K562 (cell line): Measurements from ENCODE around the gene MAZ. TPM values are rescaled to one million over a fixed set of nuclear protein-coding genes. Genes with fewer than 3 reads are reported as not detected.

ENCODE experiments used
- ATAC-seq: fragments of 200-7000 bp; cut with Tn5 transposase; 3 replicates; pipeline ENCODE4 v1.9.1; 2020; ENCODE audit warnings: moderate library complexity
- BruUV-seq: library from RNA; stranded (reverse); fragments of 400-500 nt; replicated peaks from 2 replicates; lab custom pipeline; 2021; lab: Mats Ljungman, UMichigan
- CTCF ChIA-PET: fragments of 300-600 bp; formaldehyde crosslinking; extraction: SDS; loops from one replicate; lab custom pipeline; 2021; ENCODE audit warnings: low intra/inter-chr PET ratio; lab: Yijun Ruan, JAX
- POLR2A ChIA-PET: fragments of 300-600, 350-650 bp; sonication (Branson Sonifier 250); formaldehyde crosslinking; extraction: SDS; loops from one replicate; lab custom pipeline; 2021; ENCODE audit warnings: antibody characterized with exemption, inconsistent platforms; lab: Yijun Ruan, JAX
- DNase-seq, 4 experiments: peaks; one replicate each; pipeline versions ENCODE4 v3.0.0 to v3.0.0-alpha.2; 2011 to 2018; ENCODE audit warnings: low spot score in 3 of 4, mixed read lengths in 3 of 4; ENCODE audit errors: extremely low read depth in 1 of 4
- FAIRE-seq: peaks from 2 replicates; lab custom pipeline; 2011; peaks lifted over from hg19 to GRCh38; lab: Jason Lieb, UNC
- H2AFZ ChIP-seq: 2 replicates; pipeline ENCODE4 v1.6.0; 2011; ENCODE audit warnings: low read depth, low read length, control low read depth, inconsistent platforms
- H3K27ac ChIP-seq: fragments of 200-600 bp; 3 replicates; pipeline ENCODE4 v1.8.0; 2011; ENCODE audit warnings: low read depth, mild to moderate bottlenecking, control low read depth, inconsistent platforms, low read length, moderate library complexity, mixed read lengths; ENCODE audit errors: extremely low read depth
- H3K27me3 ChIP-seq, 2 experiments: fragments of 300-600 bp in 1 of 2; 2 replicates in 1 of 2; 3 replicates in 1 of 2; pipeline versions ENCODE4 v1.6.0 to v1.8.0; 2011; ENCODE audit warnings: inconsistent platforms in 2 of 2, low read length in 2 of 2, mild to moderate bottlenecking in 1 of 2, mixed read lengths in 1 of 2, moderate library complexity in 1 of 2; ENCODE audit not compliant: control insufficient read depth in 2 of 2, insufficient read depth in 2 of 2
- H3K36me3 ChIP-seq: fragments of 300-600 bp; 3 replicates; pipeline ENCODE4 v1.8.0; 2011; ENCODE audit warnings: mild to moderate bottlenecking, low read length, inconsistent platforms; ENCODE audit not compliant: control insufficient read depth, insufficient read depth
- H3K4me1 ChIP-seq, 2 experiments: fragments of 200-600 bp in 1 of 2; replicated peaks in 1 of 2; 2 replicates in 1 of 2; 3 replicates in 1 of 2; pipeline versions ENCODE4 v1.5.1 to v1.8.0; 2011; ENCODE audit warnings: inconsistent platforms in 2 of 2, low read length in 2 of 2, mild to moderate bottlenecking in 1 of 2, mixed read lengths in 1 of 2, moderate library complexity in 1 of 2; ENCODE audit not compliant: control insufficient read depth in 2 of 2, insufficient read depth in 2 of 2
- H3K4me2 ChIP-seq: 2 replicates; pipeline ENCODE4 v1.6.1; 2011; ENCODE audit warnings: low read length, control low read depth, inconsistent platforms, mixed read lengths; ENCODE audit not compliant: insufficient read depth
- H3K4me3 ChIP-seq: fragments of 200-600 bp; sonication (generic), shearing (Covaris generic); 2 replicates; pipeline ENCODE4 v1.5.1; 2016; ENCODE audit warnings: control low read depth, inconsistent platforms
- H3K79me2 ChIP-seq: fragments of 200-600 bp; 3 replicates; pipeline ENCODE4 v1.8.0; 2011; ENCODE audit warnings: low read length, inconsistent platforms; ENCODE audit not compliant: control insufficient read depth, insufficient read depth
- H3K9ac ChIP-seq, 2 experiments: 2 replicates each; pipeline versions ENCODE4 v1.6.0 to v1.6.1; 2011; ENCODE audit warnings: low read depth in 2 of 2, low read length in 2 of 2, control low read depth in 1 of 2, inconsistent platforms in 1 of 2, mild to moderate bottlenecking in 1 of 2, mixed read lengths in 1 of 2; ENCODE audit not compliant: insufficient read depth in 1 of 2
- H3K9me1 ChIP-seq: one replicate; pipeline ENCODE4 v1.6.0; 2011; ENCODE audit warnings: inconsistent platforms, mild to moderate bottlenecking, low read length, moderate library complexity; ENCODE audit not compliant: control insufficient read depth, insufficient read depth
- H3K9me3 ChIP-seq: replicated peaks from 2 replicates; pipeline ENCODE4 v1.5.1; 2011; ENCODE audit warnings: low read depth, low read length, inconsistent platforms; ENCODE audit not compliant: control insufficient read depth, insufficient read depth
- H4K20me1 ChIP-seq: replicated peaks from 2 replicates; pipeline ENCODE4 v1.6.1; 2011; ENCODE audit warnings: low read length, inconsistent platforms, mixed read lengths; ENCODE audit not compliant: control insufficient read depth, insufficient read depth
- NFYB ChIP-seq: IDR thresholded peaks from 2 replicates; pipeline ENCODE4 v1.6.1; 2011; ENCODE audit warnings: mild to moderate bottlenecking, moderate library complexity; ENCODE audit not compliant: insufficient read length; ENCODE audit errors: extremely low read depth
- NR2F6 ChIP-seq: fragments of 450-650 bp; formaldehyde crosslinking; IDR thresholded peaks from 2 replicates; pipeline ENCODE4 v1.4.0; 2020; ENCODE audit warnings: mild to moderate bottlenecking
- PHF20 ChIP-seq: fragments of 450-650 bp; IDR thresholded peaks from 2 replicates; pipeline ENCODE4 v1.6.1; 2018; ENCODE audit not compliant: partially characterized antibody
- ZNF12 ChIP-seq: sonication (generic); formaldehyde crosslinking; IDR thresholded peaks from 2 replicates; pipeline ENCODE4 v1.4.0; 2020; ENCODE audit warnings: mild to moderate bottlenecking, missing genetic modification reagents
- WGBS: fragments of 100-300 bp; shearing (Covaris generic); methylation state at CpG from one replicate; pipeline ENCODE4 v1.1.6; 2016; ENCODE audit warnings: low coverage, mixed read lengths; ENCODE audit not compliant: insufficient coverage; ENCODE audit errors: missing lambda C conversion rate; 5-methylcytosine and 5-hydroxymethylcytosine counted together
- in situ Hi-C: fragments of 300-500 bp; cut with MboI; formaldehyde crosslinking; loops from 4 replicates; pipeline ENCODE4 v1.15.0; 2018; ENCODE audit warnings: inconsistent platforms, mixed read lengths
- intact Hi-C: fragments of 100-400 bp; cut with micrococcal nuclease; formaldehyde crosslinking; loops from 2 replicates; pipeline ENCODE4 v1.14.2; 2022
- polyA plus RNA-seq, 8 experiments: library from polyadenylated mRNA; depleted of rRNA in 4 of 8; stranded (reverse) in 5 of 8; unstranded in 3 of 8; fragments of >200 nt; fragmentation: Nextera tagmentation in 2 of 8; fragmentation: Illumina TruSeq in 1 of 8; extraction: Ambion mirVana in 2 of 8; extraction: Trizol in 1 of 8; gene quantifications; 2 replicates each; pipeline versions ENCODE4 v1.2.1 to v1.2.3, GENCODE V29; 2011 to 2014; ENCODE audit warnings: inconsistent platforms in 1 of 8, missing spikeins in 1 of 8
- total RNA-seq, 7 experiments: library from RNA; depleted of rRNA in 6 of 7; stranded (reverse); fragments of >200 nt in 6 of 7; fragmentation: Illumina TruSeq in 2 of 7; extraction: Trizol in 2 of 7; gene quantifications; 2 replicates each; pipeline versions ENCODE4 v1.2.1 to v1.2.3, GENCODE V29; 2011 to 2021; ENCODE audit warnings: low replicate concordance in 1 of 7
- TF ChIP-seq, protein P1 (sequence below): fragments of 200-600 bp; sonication (generic); IDR thresholded peaks from one replicate; pipeline ENCODE4 v1.6.1; 2012; ENCODE audit warnings: mild to moderate bottlenecking, low read depth, low read length, inconsistent platforms

MAZ gene
- total and polyA plus RNA-seq, 9 of the 15 experiments (the other 6 are each of a cell fraction or from before 2014, with no cell fraction given), result 45.4 to 532 (median 250) TPM

DNA sequence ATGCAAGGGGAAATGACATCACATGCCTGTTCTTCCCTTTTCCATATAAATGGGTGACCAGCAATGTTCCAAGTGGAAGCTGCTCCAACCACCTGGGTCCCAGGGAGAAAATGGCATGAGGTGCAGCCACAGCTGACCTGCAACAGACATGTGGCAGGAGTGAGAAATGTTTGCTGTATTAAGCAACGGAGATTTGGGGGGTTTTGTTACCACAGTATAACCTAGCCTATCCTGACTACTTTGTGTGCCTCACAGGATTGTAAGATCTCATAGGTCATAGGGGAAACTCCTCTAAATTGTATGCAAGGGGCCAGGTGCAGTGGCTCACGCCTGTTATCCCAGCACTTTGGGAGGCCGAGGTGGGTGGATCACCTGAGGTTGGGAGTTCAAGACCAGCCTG, 44.7 kb downstream of the MAZ start:
- no peak for ATAC-seq
- 38% methylated on average over 3 of the region's 3 CpGs for WGBS

DNA sequence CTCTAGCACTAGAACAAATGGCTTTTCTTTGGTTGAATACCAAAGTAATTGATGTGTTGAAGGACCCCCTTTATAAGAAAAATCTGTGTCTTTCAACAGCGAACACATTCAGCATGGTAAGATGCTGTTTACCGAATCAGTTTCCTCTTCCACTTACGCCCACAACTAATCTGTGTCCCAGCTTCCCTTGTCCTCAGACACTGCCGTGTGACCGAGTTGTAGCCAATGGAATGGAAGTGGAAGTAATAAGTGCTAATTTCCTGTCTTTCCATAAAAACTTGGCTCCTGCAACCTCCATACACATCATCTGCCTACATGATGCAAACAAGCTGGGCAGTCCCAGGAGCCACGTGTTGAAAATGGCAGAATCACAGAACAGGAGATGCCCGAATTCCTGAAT, 46.3 kb downstream of the MAZ start:
- no peak for FAIRE-seq
- Histone ChIP-seq H3K27ac (no peak overlapping the region), H3K27me3 (no peaks in the 10 kb centered on the region), H3K4me1 (peaks cover 4 to 9% of the 10 kb centered on the region in 2 experiments; a peak in 3 of 5 replicates), H3K4me2 (no peak overlapping the region), H3K36me3 (no peaks in the 10 kb centered on the region), H3K4me3 (no peak overlapping the region), H4K20me1 (no peaks in the 10 kb centered on the region), H3K9ac (no peak overlapping the region), H3K9me3 (no peaks in the 10 kb centered on the region), H3K79me2 (no peaks in the 10 kb centered on the region), H2AFZ (no peak overlapping the region), H3K9me1 (no peaks in the 10 kb centered on the region)
- intact Hi-C loops (no loop called here), in situ Hi-C loops (no loop called here)
- ATAC-seq, result no peak
- WGBS, result 36% methylated on average over 7 of the region's 7 CpGs
- DNase-seq, result no peak
- BruUV-seq, result no TSS peak
- POLR2A ChIA-PET, result interaction anchor here (0.6 kb wide), 2 partner anchors 74 to 568 kb away, joined by 3 read pairs; no protein-coding TSS in a partner anchor
- CTCF ChIA-PET, result no interaction called here
- TF ChIP-seq, protein P1, sequence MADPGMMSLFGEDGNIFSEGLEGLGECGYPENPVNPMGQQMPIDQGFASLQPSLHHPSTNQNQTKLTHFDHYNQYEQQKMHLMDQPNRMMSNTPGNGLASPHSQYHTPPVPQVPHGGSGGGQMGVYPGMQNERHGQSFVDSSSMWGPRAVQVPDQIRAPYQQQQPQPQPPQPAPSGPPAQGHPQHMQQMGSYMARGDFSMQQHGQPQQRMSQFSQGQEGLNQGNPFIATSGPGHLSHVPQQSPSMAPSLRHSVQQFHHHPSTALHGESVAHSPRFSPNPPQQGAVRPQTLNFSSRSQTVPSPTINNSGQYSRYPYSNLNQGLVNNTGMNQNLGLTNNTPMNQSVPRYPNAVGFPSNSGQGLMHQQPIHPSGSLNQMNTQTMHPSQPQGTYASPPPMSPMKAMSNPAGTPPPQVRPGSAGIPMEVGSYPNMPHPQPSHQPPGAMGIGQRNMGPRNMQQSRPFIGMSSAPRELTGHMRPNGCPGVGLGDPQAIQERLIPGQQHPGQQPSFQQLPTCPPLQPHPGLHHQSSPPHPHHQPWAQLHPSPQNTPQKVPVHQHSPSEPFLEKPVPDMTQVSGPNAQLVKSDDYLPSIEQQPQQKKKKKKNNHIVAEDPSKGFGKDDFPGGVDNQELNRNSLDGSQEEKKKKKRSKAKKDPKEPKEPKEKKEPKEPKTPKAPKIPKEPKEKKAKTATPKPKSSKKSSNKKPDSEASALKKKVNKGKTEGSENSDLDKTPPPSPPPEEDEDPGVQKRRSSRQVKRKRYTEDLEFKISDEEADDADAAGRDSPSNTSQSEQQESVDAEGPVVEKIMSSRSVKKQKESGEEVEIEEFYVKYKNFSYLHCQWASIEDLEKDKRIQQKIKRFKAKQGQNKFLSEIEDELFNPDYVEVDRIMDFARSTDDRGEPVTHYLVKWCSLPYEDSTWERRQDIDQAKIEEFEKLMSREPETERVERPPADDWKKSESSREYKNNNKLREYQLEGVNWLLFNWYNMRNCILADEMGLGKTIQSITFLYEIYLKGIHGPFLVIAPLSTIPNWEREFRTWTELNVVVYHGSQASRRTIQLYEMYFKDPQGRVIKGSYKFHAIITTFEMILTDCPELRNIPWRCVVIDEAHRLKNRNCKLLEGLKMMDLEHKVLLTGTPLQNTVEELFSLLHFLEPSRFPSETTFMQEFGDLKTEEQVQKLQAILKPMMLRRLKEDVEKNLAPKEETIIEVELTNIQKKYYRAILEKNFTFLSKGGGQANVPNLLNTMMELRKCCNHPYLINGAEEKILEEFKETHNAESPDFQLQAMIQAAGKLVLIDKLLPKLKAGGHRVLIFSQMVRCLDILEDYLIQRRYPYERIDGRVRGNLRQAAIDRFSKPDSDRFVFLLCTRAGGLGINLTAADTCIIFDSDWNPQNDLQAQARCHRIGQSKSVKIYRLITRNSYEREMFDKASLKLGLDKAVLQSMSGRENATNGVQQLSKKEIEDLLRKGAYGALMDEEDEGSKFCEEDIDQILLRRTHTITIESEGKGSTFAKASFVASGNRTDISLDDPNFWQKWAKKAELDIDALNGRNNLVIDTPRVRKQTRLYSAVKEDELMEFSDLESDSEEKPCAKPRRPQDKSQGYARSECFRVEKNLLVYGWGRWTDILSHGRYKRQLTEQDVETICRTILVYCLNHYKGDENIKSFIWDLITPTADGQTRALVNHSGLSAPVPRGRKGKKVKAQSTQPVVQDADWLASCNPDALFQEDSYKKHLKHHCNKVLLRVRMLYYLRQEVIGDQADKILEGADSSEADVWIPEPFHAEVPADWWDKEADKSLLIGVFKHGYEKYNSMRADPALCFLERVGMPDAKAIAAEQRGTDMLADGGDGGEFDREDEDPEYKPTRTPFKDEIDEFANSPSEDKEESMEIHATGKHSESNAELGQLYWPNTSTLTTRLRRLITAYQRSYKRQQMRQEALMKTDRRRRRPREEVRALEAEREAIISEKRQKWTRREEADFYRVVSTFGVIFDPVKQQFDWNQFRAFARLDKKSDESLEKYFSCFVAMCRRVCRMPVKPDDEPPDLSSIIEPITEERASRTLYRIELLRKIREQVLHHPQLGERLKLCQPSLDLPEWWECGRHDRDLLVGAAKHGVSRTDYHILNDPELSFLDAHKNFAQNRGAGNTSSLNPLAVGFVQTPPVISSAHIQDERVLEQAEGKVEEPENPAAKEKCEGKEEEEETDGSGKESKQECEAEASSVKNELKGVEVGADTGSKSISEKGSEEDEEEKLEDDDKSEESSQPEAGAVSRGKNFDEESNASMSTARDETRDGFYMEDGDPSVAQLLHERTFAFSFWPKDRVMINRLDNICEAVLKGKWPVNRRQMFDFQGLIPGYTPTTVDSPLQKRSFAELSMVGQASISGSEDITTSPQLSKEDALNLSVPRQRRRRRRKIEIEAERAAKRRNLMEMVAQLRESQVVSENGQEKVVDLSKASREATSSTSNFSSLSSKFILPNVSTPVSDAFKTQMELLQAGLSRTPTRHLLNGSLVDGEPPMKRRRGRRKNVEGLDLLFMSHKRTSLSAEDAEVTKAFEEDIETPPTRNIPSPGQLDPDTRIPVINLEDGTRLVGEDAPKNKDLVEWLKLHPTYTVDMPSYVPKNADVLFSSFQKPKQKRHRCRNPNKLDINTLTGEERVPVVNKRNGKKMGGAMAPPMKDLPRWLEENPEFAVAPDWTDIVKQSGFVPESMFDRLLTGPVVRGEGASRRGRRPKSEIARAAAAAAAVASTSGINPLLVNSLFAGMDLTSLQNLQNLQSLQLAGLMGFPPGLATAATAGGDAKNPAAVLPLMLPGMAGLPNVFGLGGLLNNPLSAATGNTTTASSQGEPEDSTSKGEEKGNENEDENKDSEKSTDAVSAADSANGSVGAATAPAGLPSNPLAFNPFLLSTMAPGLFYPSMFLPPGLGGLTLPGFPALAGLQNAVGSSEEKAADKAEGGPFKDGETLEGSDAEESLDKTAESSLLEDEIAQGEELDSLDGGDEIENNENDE, result no peak
- TF ChIP-seq PHF20 (no peak), NFYB (peak; percentile 9)

More for the DNA sequence above, 44.7 kb downstream of the MAZ start:
- intact Hi-C loops (no loop called here), in situ Hi-C loops (no loop called here)
- Histone ChIP-seq H4K20me1 (no peaks in the 10 kb centered on the region), H3K27me3 (no peaks in the 10 kb centered on the region), H3K9ac (no peak overlapping the region), H3K79me2 (no peaks in the 10 kb centered on the region), H3K4me3 (no peak overlapping the region), H3K36me3 (no peaks in the 10 kb centered on the region), H3K9me1 (no peaks in the 10 kb centered on the region), H3K4me2 (no peak overlapping the region), H3K27ac (no peak overlapping the region), H3K4me1 (peaks cover 4 to 11% of the 10 kb centered on the region in 2 experiments; a peak in 3 of 5 replicates), H3K9me3 (no peaks in the 10 kb centered on the region), H2AFZ (no peak overlapping the region)
- no TSS peak for BruUV-seq
- no peak for DNase-seq
- no peak for TF ChIP-seq NR2F6 (CRISPR knock-in tag)
- TF ChIP-seq ZNF12 (CRISPR knock-in tag), result peak; percentile 93
- no peak for FAIRE-seq
- CTCF ChIA-PET, result no interaction called here
- POLR2A ChIA-PET, result no interaction called here
